Spleen (tissue), 7 donors: ENCODE results near the gene USP28.

ENCODE experiments used
- POLR2A ChIP-seq, 3 donors: fragments of 450-650 bp; IDR thresholded peaks; one replicate each; pipeline ENCODE4 v1.5.1; 2017; ENCODE audit warnings: antibody characterized with exemption in 3 of 3, mild to moderate bottlenecking in 1 of 3
- POLR2AphosphoS5 ChIP-seq, 3 donors: sonication (generic); formaldehyde crosslinking; IDR thresholded peaks; one replicate each; pipeline ENCODE4 v1.5.1; 2017; ENCODE audit warnings: antibody characterized with exemption in 3 of 3
- TF ChIP-seq, protein P1 (sequence below), 11 experiments: fragments of 200-600 bp in 7 of 11; fragments of 450-650 bp in 4 of 11; sonication (generic) in 4 of 11; IDR thresholded peaks in 8 of 11; conservative IDR thresholded peaks in 3 of 11; 1 replicate in 7 of 11; 2 replicates in 4 of 11; pipeline versions ENCODE4 v1.4.0 to v1.8.0; 2016 to 2021; ENCODE audit warnings: antibody characterized with exemption in 11 of 11, inconsistent platforms in 4 of 11, mild to moderate bottlenecking in 1 of 11
- donor health status: DM: no; HTN: no; CAD: no; lungs with moderate emphysema.
- donor health status: DM: no; HTN: no; CAD: no.
- donor health status: DM: no; HTN: no; CAD: no.

DNA sequence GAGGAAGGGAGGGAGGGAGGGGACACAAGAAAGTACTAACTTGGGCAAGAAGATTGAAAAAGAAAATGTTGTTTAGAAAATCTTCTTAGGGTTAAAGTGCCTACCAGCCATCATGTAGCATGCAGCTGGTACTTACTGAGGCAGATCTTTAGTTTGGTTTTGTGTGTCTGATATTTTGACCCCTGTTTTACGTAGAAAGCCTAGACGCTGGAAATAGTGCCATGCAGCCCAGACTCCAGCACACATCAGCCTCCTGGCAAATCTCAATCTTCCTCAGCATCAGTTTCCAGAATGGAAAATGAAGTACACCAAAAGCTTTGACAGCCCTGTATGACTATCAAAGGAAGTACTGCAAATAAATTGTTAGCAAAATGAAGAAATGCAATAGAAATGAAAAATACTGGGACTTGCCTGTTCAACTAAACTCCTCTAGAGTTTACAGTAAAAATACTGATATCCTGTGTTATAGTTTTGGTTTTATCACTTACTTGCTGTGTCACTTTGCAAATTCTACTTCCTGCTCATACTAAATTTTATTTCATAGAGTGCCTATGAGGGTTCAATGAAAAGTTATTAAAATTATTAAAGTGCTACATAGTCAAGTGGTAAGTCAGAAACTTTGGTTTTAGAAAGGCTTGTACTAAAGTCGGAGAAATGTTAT is 7.4 kb downstream of the USP28 start:
- no peak for TF ChIP-seq POLR2A (IDR thresholded peaks at IDR 0.05)
- TF ChIP-seq, protein P1, sequence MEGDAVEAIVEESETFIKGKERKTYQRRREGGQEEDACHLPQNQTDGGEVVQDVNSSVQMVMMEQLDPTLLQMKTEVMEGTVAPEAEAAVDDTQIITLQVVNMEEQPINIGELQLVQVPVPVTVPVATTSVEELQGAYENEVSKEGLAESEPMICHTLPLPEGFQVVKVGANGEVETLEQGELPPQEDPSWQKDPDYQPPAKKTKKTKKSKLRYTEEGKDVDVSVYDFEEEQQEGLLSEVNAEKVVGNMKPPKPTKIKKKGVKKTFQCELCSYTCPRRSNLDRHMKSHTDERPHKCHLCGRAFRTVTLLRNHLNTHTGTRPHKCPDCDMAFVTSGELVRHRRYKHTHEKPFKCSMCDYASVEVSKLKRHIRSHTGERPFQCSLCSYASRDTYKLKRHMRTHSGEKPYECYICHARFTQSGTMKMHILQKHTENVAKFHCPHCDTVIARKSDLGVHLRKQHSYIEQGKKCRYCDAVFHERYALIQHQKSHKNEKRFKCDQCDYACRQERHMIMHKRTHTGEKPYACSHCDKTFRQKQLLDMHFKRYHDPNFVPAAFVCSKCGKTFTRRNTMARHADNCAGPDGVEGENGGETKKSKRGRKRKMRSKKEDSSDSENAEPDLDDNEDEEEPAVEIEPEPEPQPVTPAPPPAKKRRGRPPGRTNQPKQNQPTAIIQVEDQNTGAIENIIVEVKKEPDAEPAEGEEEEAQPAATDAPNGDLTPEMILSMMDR (IDR thresholded peaks at IDR 0.05 in 8 of 11, conservative IDR thresholded peaks at IDR 0.05 in 3 of 11), result no peak
- TF ChIP-seq POLR2AphosphoS5 (IDR thresholded peaks at IDR 0.05), result no peak
